ENCODE measurements around the gene PRG2. TPM values are rescaled to one million over a fixed set of nuclear protein-coding genes. Genes with fewer than 3 reads are reported as not detected.

The PRG2 gene
- total RNA-seq, 1 donor, result not detected

DNA sequence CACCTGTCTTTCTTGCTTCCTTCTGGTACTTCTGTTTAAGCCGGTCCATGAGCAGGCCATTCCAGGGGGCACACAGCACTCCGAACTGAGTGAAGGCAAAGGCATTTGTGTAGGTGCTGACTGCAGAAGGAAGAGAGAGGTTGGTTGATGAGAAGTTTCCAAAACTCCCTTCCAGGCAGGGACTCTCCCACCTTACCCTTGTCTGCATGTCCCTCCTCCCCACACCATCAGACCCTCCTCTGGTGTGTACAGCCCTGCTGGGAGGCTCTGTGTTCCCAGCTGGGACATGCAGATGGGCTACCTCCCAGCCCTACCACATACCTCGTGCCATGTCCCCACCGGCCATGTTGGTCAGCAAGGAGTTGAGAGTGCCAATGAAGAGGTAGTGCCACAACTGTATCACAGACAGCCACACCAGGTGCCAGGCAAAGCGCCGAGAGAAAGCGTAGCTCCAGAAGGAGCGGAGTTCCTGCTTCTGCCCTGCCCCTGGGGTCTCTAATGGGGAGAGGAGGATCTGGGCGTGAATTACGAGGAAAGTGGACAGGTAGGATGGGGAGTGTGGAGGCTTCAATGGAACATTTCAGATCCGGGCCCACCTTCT, 24.3 kb upstream of the PRG2 start:
- Histone ChIP-seq H2AFZ (ENCODE audit: low read length) (no peak overlapping the region), H3K27me3 (ENCODE audit: insufficient read depth, low read length) (no peaks in the 10 kb centered on the region), H3K4me3 (ENCODE audit: insufficient read depth, low read length) (no peak overlapping the region), H3K4me2 (ENCODE audit: insufficient read depth, low read length) (no peak overlapping the region), H3K4me1 (ENCODE audit: insufficient read depth, low read length) (peaks cover 5% of the 10 kb centered on the region), H3K9me3 (ENCODE audit: low read depth, low read length) (no peaks in the 10 kb centered on the region), H4K20me1 (ENCODE audit: insufficient read depth, low read length) (peaks cover 4% of the 10 kb centered on the region), H3K36me3 (ENCODE audit: insufficient read depth, low read length) (peaks cover 69% of the 10 kb centered on the region), H3K27ac (ENCODE audit: low read depth, low read length) (no peak overlapping the region), H3K79me2 (ENCODE audit: insufficient read depth, low read length) (peaks cover 4% of the 10 kb centered on the region)
- no peak for DNase-seq (ENCODE audit: insufficient read length, low spot score, missing footprints)
- TF ChIP-seq CTCF (IDR thresholded peaks at IDR 0.05; ENCODE audit: extremely low read depth, low read depth, low read length), result no peak

DNA sequence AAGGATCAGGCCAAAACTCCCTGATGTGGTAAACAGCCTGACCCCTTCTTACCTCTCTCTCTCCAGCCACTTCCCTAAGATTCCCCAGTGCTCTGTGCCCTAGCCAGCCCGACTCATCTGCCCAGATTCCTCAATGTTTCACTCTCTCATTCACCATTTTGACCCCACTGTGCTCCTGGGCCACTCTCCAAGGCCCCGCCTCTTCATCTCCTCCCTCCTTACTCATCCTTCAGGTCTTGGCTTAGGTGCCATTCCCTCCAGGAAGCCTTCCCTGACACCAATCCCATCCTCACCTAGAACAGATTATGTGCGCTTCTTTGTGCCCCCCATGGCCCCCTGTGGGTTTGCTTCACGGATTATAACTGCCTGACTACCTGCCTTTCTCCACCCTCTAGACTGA, 23.2 kb upstream of the PRG2 start:
- Histone ChIP-seq H4K20me1 (ENCODE audit: insufficient read depth, low read length) (peaks cover 4% of the 10 kb centered on the region), H3K79me2 (ENCODE audit: insufficient read depth, low read length) (peaks cover 4% of the 10 kb centered on the region), H3K27ac (ENCODE audit: low read depth, low read length) (no peak overlapping the region), H2AFZ (ENCODE audit: low read length) (no peak overlapping the region), H3K4me2 (ENCODE audit: insufficient read depth, low read length) (no peak overlapping the region), H3K36me3 (ENCODE audit: insufficient read depth, low read length) (peaks cover 77% of the 10 kb centered on the region), H3K9me3 (ENCODE audit: low read depth, low read length) (no peaks in the 10 kb centered on the region), H3K4me3 (ENCODE audit: insufficient read depth, low read length) (no peak overlapping the region), H3K27me3 (ENCODE audit: insufficient read depth, low read length) (no peaks in the 10 kb centered on the region), H3K4me1 (ENCODE audit: insufficient read depth, low read length) (peaks cover 5% of the 10 kb centered on the region)
- DNase-seq (ENCODE audit: insufficient read length, low spot score, missing footprints), result no peak
- TF ChIP-seq CTCF (IDR thresholded peaks at IDR 0.05; ENCODE audit: extremely low read depth, low read depth, low read length), result no peak

- peaks cover 4% of the 10 kb centered on the region for H4K20me1 ChIP-seq (ENCODE audit: insufficient read depth, low read length)
- no peaks in the 10 kb centered on the region for H3K27me3 ChIP-seq (ENCODE audit: insufficient read depth, low read length)
- H3K4me1 ChIP-seq (ENCODE audit: insufficient read depth, low read length), result peaks cover 8% of the 10 kb centered on the region
- H3K27ac ChIP-seq (ENCODE audit: low read depth, low read length), result peak overlapping the region; percentile 31
- H3K4me2 ChIP-seq (ENCODE audit: insufficient read depth, low read length), result no peak overlapping the region
- no peak overlapping the region for H3K4me3 ChIP-seq (ENCODE audit: insufficient read depth, low read length)
- no peak for DNase-seq (ENCODE audit: insufficient read length, low spot score, missing footprints)
- peaks cover 63% of the 10 kb centered on the region for H3K36me3 ChIP-seq (ENCODE audit: insufficient read depth, low read length)
- no peak for TF ChIP-seq CTCF (IDR thresholded peaks at IDR 0.05; ENCODE audit: extremely low read depth, low read depth, low read length)
- no peaks in the 10 kb centered on the region for H3K9me3 ChIP-seq (ENCODE audit: low read depth, low read length)
- peaks cover 4% of the 10 kb centered on the region for H3K79me2 ChIP-seq (ENCODE audit: insufficient read depth, low read length)
- no peak overlapping the region for H2AFZ ChIP-seq (ENCODE audit: low read length)
Observed at GRCh38 chr11:57410287-57410686, 19.8 kb upstream of the PRG2 start.

DNA sequence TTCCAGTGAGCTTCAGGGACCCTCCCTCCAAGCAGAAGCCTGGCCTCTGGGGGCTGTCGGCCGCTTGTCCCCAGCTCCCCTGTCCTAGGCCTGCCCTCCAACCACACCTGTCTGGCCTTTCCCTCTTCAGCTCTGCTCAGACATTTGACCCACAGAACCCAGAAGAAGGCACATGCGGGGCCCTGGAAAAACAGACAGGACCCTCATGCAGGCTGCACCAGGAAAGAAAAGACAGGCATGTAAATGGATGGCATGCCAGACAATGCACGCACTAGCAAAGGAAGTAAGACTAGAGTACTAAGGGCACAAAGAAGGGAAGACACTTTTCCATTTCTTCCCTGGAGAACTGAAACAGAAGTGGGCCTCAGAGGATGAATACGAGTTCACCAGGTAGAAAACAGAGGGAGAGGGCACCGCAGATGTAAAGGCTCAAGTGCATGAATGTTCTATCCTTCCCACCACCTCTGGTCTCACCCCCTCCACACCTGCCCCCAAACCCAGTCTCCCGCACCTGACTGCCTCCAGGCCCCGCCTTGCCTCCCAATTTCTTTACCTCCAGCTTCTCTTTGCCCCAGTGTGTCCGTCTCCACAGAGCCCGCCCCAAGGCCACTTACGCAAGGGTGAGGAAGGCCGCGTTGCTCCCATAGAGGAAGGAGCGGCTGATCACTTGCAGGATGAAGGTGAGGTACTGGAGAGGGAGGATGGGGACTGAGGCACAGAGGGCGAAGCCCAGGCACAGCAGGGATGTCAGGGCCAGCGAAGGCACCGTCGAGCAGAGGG, 19.1 kb upstream of the PRG2 start:
- Histone ChIP-seq H3K4me1 (ENCODE audit: insufficient read depth, low read length) (peaks cover 8% of the 10 kb centered on the region), H3K36me3 (ENCODE audit: insufficient read depth, low read length) (peaks cover 55% of the 10 kb centered on the region), H2AFZ (ENCODE audit: low read length) (no peak overlapping the region), H3K79me2 (ENCODE audit: insufficient read depth, low read length) (peaks cover 4% of the 10 kb centered on the region), H3K27ac (ENCODE audit: low read depth, low read length) (peak overlapping the region; percentile 31), H4K20me1 (ENCODE audit: insufficient read depth, low read length) (peaks cover 4% of the 10 kb centered on the region), H3K4me3 (ENCODE audit: insufficient read depth, low read length) (no peak overlapping the region), H3K9me3 (ENCODE audit: low read depth, low read length) (no peaks in the 10 kb centered on the region), H3K27me3 (ENCODE audit: insufficient read depth, low read length) (no peaks in the 10 kb centered on the region), H3K4me2 (ENCODE audit: insufficient read depth, low read length) (no peak overlapping the region)
- TF ChIP-seq CTCF (IDR thresholded peaks at IDR 0.05; ENCODE audit: extremely low read depth, low read depth, low read length), result no peak
- DNase-seq (ENCODE audit: insufficient read length, low spot score, missing footprints), result no peak
